ENCODE measurements around the gene SRPRB.
"Not testable (repeated sequence)": the region's sequence is repeated elsewhere in the genome, so short reads cannot be mapped to it uniquely, and the experiment has no call there.

SRPRB gene

GRCh38 chr3:133777807-133778568 lies 27.6 kb upstream of the SRPRB start:
- no peaks in the 10 kb centered on the region for H3K36me3 ChIP-seq (replicated peaks; ENCODE audit: insufficient read depth, low read length)
- DNase-seq: no peak

GRCh38 chr3:133779626-133780203 lies 25.9 kb upstream of the SRPRB start:
- Histone ChIP-seq H3K4me2 (ENCODE audit: low read depth, low read length) (no peak overlapping the region), H3K4me1 (ENCODE audit: low read length) (no peaks in the 10 kb centered on the region), H3K9ac (ENCODE audit: low read length) (no peak overlapping the region), H3K36me3 (replicated peaks; ENCODE audit: insufficient read depth, low read length) (no peaks in the 10 kb centered on the region), H4K20me1 (ENCODE audit: insufficient read depth, low read length) (no peaks in the 10 kb centered on the region), H3F3A (ENCODE audit: insufficient read depth, low read length) (no peaks in the 10 kb centered on the region), H3K9me3 (replicated peaks; ENCODE audit: insufficient read depth, low read length) (no peaks in the 10 kb centered on the region), H3K4me3 (ENCODE audit: low read length) (no peak overlapping the region), H3K79me2 (ENCODE audit: low read length) (no peaks in the 10 kb centered on the region), H3K27ac (ENCODE audit: low read length) (no peak overlapping the region), H3K27me3 (replicated peaks; ENCODE audit: insufficient read depth, low read length) (no peaks in the 10 kb centered on the region), H3K9me2 (replicated peaks; ENCODE audit: insufficient read depth, low read length) (no peaks in the 10 kb centered on the region), H2AFZ (ENCODE audit: low read length) (no peak overlapping the region)
- TF ChIP-seq EZH2phosphoT487 (IDR thresholded peaks at IDR 0.05; ENCODE audit: low read length) (no peak), EZH2 (optimal IDR thresholded peaks at IDR 0.05; ENCODE audit: low read depth, low read length) (no peak)
- TF ChIP-seq, protein P1, sequence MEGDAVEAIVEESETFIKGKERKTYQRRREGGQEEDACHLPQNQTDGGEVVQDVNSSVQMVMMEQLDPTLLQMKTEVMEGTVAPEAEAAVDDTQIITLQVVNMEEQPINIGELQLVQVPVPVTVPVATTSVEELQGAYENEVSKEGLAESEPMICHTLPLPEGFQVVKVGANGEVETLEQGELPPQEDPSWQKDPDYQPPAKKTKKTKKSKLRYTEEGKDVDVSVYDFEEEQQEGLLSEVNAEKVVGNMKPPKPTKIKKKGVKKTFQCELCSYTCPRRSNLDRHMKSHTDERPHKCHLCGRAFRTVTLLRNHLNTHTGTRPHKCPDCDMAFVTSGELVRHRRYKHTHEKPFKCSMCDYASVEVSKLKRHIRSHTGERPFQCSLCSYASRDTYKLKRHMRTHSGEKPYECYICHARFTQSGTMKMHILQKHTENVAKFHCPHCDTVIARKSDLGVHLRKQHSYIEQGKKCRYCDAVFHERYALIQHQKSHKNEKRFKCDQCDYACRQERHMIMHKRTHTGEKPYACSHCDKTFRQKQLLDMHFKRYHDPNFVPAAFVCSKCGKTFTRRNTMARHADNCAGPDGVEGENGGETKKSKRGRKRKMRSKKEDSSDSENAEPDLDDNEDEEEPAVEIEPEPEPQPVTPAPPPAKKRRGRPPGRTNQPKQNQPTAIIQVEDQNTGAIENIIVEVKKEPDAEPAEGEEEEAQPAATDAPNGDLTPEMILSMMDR (IDR thresholded peaks at IDR 0.05; ENCODE audit: low read length): no peak
- DNase-seq: no peak

More at GRCh38 chr3:133777807-133778568, 27.6 kb upstream of the SRPRB start:
- TF ChIP-seq EZH2 (optimal IDR thresholded peaks at IDR 0.05; ENCODE audit: low read depth, low read length) (no peak), EZH2phosphoT487 (IDR thresholded peaks at IDR 0.05; ENCODE audit: low read length) (no peak)
- Histone ChIP-seq H2AFZ (ENCODE audit: low read length) (no peak overlapping the region), H3K4me2 (ENCODE audit: low read depth, low read length) (no peak overlapping the region), H3K4me1 (ENCODE audit: low read length) (no peaks in the 10 kb centered on the region), H4K20me1 (ENCODE audit: insufficient read depth, low read length) (no peaks in the 10 kb centered on the region), H3K9ac (ENCODE audit: low read length) (no peak overlapping the region), H3K27me3 (replicated peaks; ENCODE audit: insufficient read depth, low read length) (no peaks in the 10 kb centered on the region), H3K27ac (ENCODE audit: low read length) (no peak overlapping the region), H3F3A (ENCODE audit: insufficient read depth, low read length) (no peaks in the 10 kb centered on the region), H3K4me3 (ENCODE audit: low read length) (no peak overlapping the region), H3K9me2 (replicated peaks; ENCODE audit: insufficient read depth, low read length) (no peaks in the 10 kb centered on the region), H3K79me2 (ENCODE audit: low read length) (no peaks in the 10 kb centered on the region), H3K9me3 (replicated peaks; ENCODE audit: insufficient read depth, low read length) (no peaks in the 10 kb centered on the region)

GRCh38 chr3:133780756-133781155 lies 24.9 kb upstream of the SRPRB start:
- H2AFZ ChIP-seq (ENCODE audit: low read length); H3K79me2 ChIP-seq (ENCODE audit: low read length); H3K27ac ChIP-seq (ENCODE audit: low read length); H3K4me2 ChIP-seq (ENCODE audit: low read depth, low read length); H3K4me1 ChIP-seq (ENCODE audit: low read length); H3K4me3 ChIP-seq (ENCODE audit: low read length); H3K9ac ChIP-seq (ENCODE audit: low read length); H3K36me3 ChIP-seq (replicated peaks; ENCODE audit: insufficient read depth, low read length); H3K27me3 ChIP-seq (replicated peaks; ENCODE audit: insufficient read depth, low read length); DNase-seq; H3F3A ChIP-seq (ENCODE audit: insufficient read depth, low read length); H4K20me1 ChIP-seq (ENCODE audit: insufficient read depth, low read length); H3K9me2 ChIP-seq (replicated peaks; ENCODE audit: insufficient read depth, low read length); H3K9me3 ChIP-seq (replicated peaks; ENCODE audit: insufficient read depth, low read length): not testable (repeated sequence)

- Histone ChIP-seq H3K4me3 (ENCODE audit: low read length) (no peak overlapping the region), H3K79me2 (ENCODE audit: low read length) (no peaks in the 10 kb centered on the region), H4K20me1 (ENCODE audit: insufficient read depth, low read length) (no peaks in the 10 kb centered on the region), H3K9ac (ENCODE audit: low read length) (no peak overlapping the region), H3K27me3 (replicated peaks; ENCODE audit: insufficient read depth, low read length) (no peaks in the 10 kb centered on the region), H3K9me2 (replicated peaks; ENCODE audit: insufficient read depth, low read length) (no peaks in the 10 kb centered on the region), H3K4me2 (ENCODE audit: low read depth, low read length) (no peak overlapping the region), H2AFZ (ENCODE audit: low read length) (no peak overlapping the region), H3K4me1 (ENCODE audit: low read length) (no peaks in the 10 kb centered on the region), H3F3A (ENCODE audit: insufficient read depth, low read length) (no peaks in the 10 kb centered on the region), H3K27ac (ENCODE audit: low read length) (no peak overlapping the region), H3K9me3 (replicated peaks; ENCODE audit: insufficient read depth, low read length) (no peaks in the 10 kb centered on the region; the same call in 1 of the 2 replicates), H3K36me3 (replicated peaks; ENCODE audit: insufficient read depth, low read length) (no peaks in the 10 kb centered on the region)
- DNase-seq: no peak
- TF ChIP-seq EZH2 (optimal IDR thresholded peaks at IDR 0.05; ENCODE audit: low read depth, low read length) (no peak), EZH2phosphoT487 (IDR thresholded peaks at IDR 0.05; ENCODE audit: low read length) (no peak)
- TF ChIP-seq, protein P1 (IDR thresholded peaks at IDR 0.05; ENCODE audit: low read length): no peak
Observed at GRCh38 chr3:133781570-133781969, 24.0 kb upstream of the SRPRB start.

Data from MM.1S (cell line).